HepG2 (cell line): ENCODE data around the gene PYGB. TPM values are rescaled to one million over a fixed set of nuclear protein-coding genes. Genes with fewer than 3 reads are reported as not detected.

Source experiments
- ATAC-seq: fragments of 200-7000 bp; cut with Tn5 transposase; 3 replicates; pipeline ENCODE4 v1.9.1; 2020; ENCODE audit warnings: mild to moderate bottlenecking, moderate library complexity
- BruUV-seq: library from RNA; stranded (reverse); fragments of 400-500 nt; replicated peaks from 2 replicates; lab custom pipeline; 2021; lab: Mats Ljungman, UMichigan
- CTCF ChIA-PET: fragments of 300-600 bp; formaldehyde crosslinking; extraction: SDS; loops from one replicate; lab custom pipeline; 2021; ENCODE audit warnings: low total read pairs, inconsistent platforms, low intra/inter-chr PET ratio; lab: Yijun Ruan, JAX
- POLR2A ChIA-PET: fragments of 350-600 bp; sonication (Branson Sonifier 250); formaldehyde crosslinking; loops from one replicate; lab custom pipeline; 2020; ENCODE audit warnings: antibody characterized with exemption, inconsistent platforms; lab: Yijun Ruan, JAX
- DNase-seq: peaks from one replicate; pipeline ENCODE4 v3.0.0-alpha.2; 2015; ENCODE audit warnings: low spot score
- FAIRE-seq: peaks from 3 replicates; lab custom pipeline; 2011; peaks lifted over from hg19 to GRCh38; lab: Jason Lieb, UNC
- H2AFZ ChIP-seq: one replicate; pipeline ENCODE4 v1.6.1; 2011; ENCODE audit warnings: low read length, inconsistent platforms
- H3K27ac ChIP-seq: fragments of 300-600 bp; 3 replicates; pipeline ENCODE4 v1.8.0; 2011; ENCODE audit warnings: mixed run types, mild to moderate bottlenecking, mixed read lengths, low read length, inconsistent platforms; ENCODE audit not compliant: insufficient read depth; ENCODE audit errors: extremely low read length
- H3K27me3 ChIP-seq, 2 experiments: fragments of 200-600 bp in 1 of 2; 2 replicates in 1 of 2; 3 replicates in 1 of 2; pipeline versions ENCODE4 v1.6.0 to v1.8.0; 2011; ENCODE audit warnings: low read length in 2 of 2, mild to moderate bottlenecking in 2 of 2, moderate library complexity in 2 of 2, inconsistent platforms in 1 of 2; ENCODE audit not compliant: insufficient read depth in 2 of 2, control insufficient read depth in 1 of 2
- H3K36me3 ChIP-seq, 2 experiments: fragments of 200-600 bp in 1 of 2; replicated peaks in 1 of 2; 2 replicates in 1 of 2; 3 replicates in 1 of 2; pipeline versions ENCODE4 v1.5.1 to v1.8.0; 2011; ENCODE audit warnings: low read length in 2 of 2, inconsistent platforms in 1 of 2; ENCODE audit not compliant: insufficient read depth in 2 of 2, control insufficient read depth in 1 of 2
- H3K4me1 ChIP-seq: 2 replicates; pipeline ENCODE4 v1.5.1; 2012; ENCODE audit warnings: low read length, inconsistent platforms; ENCODE audit not compliant: insufficient read depth
- H3K4me2 ChIP-seq: 2 replicates; pipeline ENCODE4 v1.6.0; 2011; ENCODE audit warnings: low read depth, low read length, inconsistent platforms
- H3K4me3 ChIP-seq, 3 experiments: fragments of 200-600 bp in 1 of 3; sonication (generic), shearing (Covaris generic) in 1 of 3; replicated peaks in 1 of 3; 2 replicates each; pipeline ENCODE4 v1.5.1; 2011 to 2016; ENCODE audit warnings: low read length in 3 of 3, inconsistent platforms in 2 of 3, low read depth in 2 of 3, mild to moderate bottlenecking in 2 of 3, control low read depth in 1 of 3, mixed read lengths in 1 of 3; ENCODE audit not compliant: insufficient read depth in 1 of 3
- H3K79me2 ChIP-seq: one replicate; pipeline ENCODE4 v1.6.1; 2011; ENCODE audit warnings: low read length, inconsistent platforms; ENCODE audit not compliant: insufficient read depth
- H3K9ac ChIP-seq: 2 replicates; pipeline ENCODE4 v1.6.0; 2011; ENCODE audit warnings: mild to moderate bottlenecking, low read depth, low read length, inconsistent platforms; ENCODE audit not compliant: insufficient read depth
- H3K9me3 ChIP-seq: 2 replicates; pipeline ENCODE4 v1.5.1; 2012; ENCODE audit warnings: mild to moderate bottlenecking, low read length
- H4K20me1 ChIP-seq: 2 replicates; pipeline ENCODE4 v1.6.0; 2011; ENCODE audit warnings: inconsistent platforms, mild to moderate bottlenecking, low read length, moderate library complexity; ENCODE audit not compliant: insufficient read depth
- DRAP1 ChIP-seq: IDR thresholded peaks from 2 replicates; pipeline ENCODE4 v1.6.1; 2016; ENCODE audit warnings: missing genetic modification reagents, missing compliant biosample characterization
- GATAD1 ChIP-seq: IDR thresholded peaks from 2 replicates; pipeline ENCODE4 v1.6.1; 2016; ENCODE audit warnings: missing genetic modification reagents, missing compliant biosample characterization
- IRF2 ChIP-seq: IDR thresholded peaks from 2 replicates; pipeline ENCODE4 v1.6.1; 2018; ENCODE audit warnings: missing genetic modification reagents, missing compliant biosample characterization
- TMF1 ChIP-seq: sonication (generic); formaldehyde crosslinking; IDR thresholded peaks from 2 replicates; pipeline ENCODE4 v1.8.1; 2022; ENCODE audit warnings: low read depth, missing genetic modification reagents
- ZBTB33 ChIP-seq: sonication (generic); formaldehyde crosslinking; IDR thresholded peaks from 2 replicates; pipeline ENCODE4 v1.4.0; 2020; ENCODE audit warnings: missing genetic modification reagents
- ZNF816 ChIP-seq: sonication (generic); formaldehyde crosslinking; IDR thresholded peaks from 2 replicates; pipeline ENCODE4 v1.8.0; 2022; ENCODE audit warnings: missing genetic modification reagents, mild to moderate bottlenecking, borderline replicate concordance
- WGBS: methylation state at CpG from one replicate; pipeline ENCODE4 v1.1.6; 2017; ENCODE audit warnings: low lambda C conversion rate; 5-methylcytosine and 5-hydroxymethylcytosine counted together
- in situ Hi-C: cut with HindIII; loops from 2 replicates; pipeline ENCODE4 v1.10.0; 2017; ENCODE audit warnings: low pct_unique_long_range_greater_than_20kb; ENCODE audit not compliant: extremely low pct_ligation_motif_present
- intact Hi-C: fragments of 100-400 bp; cut with micrococcal nuclease; formaldehyde crosslinking; loops from one replicate; pipeline ENCODE4 v1.10.0; 2022; ENCODE audit not compliant: unreplicated experiment
- polyA plus RNA-seq, 8 experiments: library from polyadenylated mRNA; depleted of rRNA in 3 of 8; stranded (reverse) in 7 of 8; unstranded in 1 of 8; fragments of >200 nt; fragmentation: Illumina TruSeq in 4 of 8; extraction: Trizol in 4 of 8; gene quantifications; 2 replicates each; pipeline versions ENCODE4 v1.2.1 to v1.2.3, GENCODE V29; 2011 to 2016; ENCODE audit warnings: low read depth in 4 of 8, missing spikeins in 1 of 8, mixed read lengths in 1 of 8; ENCODE audit not compliant: insufficient read depth in 1 of 8
- total RNA-seq, 5 experiments: library from RNA; depleted of rRNA; stranded (reverse); fragments of >200 nt; fragmentation: Illumina TruSeq; extraction: Trizol; gene quantifications; 2 replicates each; pipeline ENCODE4 v1.2.3, GENCODE V29; 2016; ENCODE audit warnings: low read depth in 1 of 5

Gene PYGB
- total and polyA plus RNA-seq, 2 of the 13 experiments (the other 11 are each of a cell fraction or from before 2014, with no cell fraction given): 24.2 to 86.3 TPM

- TF ChIP-seq ZBTB33 (CRISPR knock-in tag) (peak; percentile 76), ZNF816 (CRISPR knock-in tag) (no peak), GATAD1 (CRISPR knock-in tag) (no peak), DRAP1 (CRISPR knock-in tag) (no peak)
- TF ChIP-seq, all 625 proteins: peak for 5
Observed at GRCh38 chr20:25314497-25315417, 66.9 kb downstream of the PYGB start (continued).

DNA sequence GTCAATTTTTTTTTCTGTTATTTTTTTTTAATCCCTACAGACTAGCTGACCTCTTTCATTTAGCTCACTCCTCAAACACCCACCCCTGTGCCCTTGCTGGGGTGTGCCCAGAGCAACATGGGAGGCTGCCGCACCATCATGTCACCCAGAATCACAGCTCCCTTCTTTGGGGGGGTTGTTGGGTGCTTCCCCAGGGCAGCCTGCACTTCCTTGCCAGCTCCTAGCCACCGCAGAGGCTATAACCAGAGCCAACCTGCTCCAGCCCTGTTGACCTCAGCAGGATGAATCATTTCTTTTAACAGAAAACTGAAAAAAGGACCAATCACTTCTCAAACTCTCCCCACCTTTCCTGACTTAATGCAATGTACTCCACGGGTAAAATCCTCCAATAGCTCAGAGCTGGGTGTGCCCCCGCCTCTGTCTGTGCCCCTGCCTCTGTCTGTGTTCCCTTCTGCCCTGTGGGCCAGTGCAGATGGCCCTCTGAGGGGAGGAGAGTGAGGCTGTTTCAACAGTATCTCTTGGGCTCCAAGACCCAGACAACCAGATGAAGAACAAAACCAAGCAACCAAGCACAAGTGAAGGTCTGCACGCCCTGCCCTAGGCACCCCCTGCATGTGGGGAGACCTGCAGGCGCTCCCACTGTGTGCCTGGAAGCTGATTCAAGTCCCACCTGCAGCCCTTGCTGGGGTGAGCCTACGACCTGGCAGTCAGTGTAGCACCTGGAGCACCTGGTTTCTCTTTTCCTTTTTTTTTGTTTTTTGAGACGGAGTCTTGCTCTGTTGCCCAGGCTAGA is 67.7 kb downstream of the PYGB start:
- ATAC-seq (no peak), FAIRE-seq (no peak), DNase-seq (no peak)
- CTCF ChIA-PET: interaction anchor here (2.0 kb wide), 1 partner anchor 83 kb away, joined by 12 read pairs; no protein-coding TSS in a partner anchor
- no peak overlapping the region for H3K9ac ChIP-seq
- no peaks in the 10 kb centered on the region for H3K9me3 ChIP-seq
- POLR2A ChIA-PET: interaction anchor here (0.9 kb wide), 1 partner anchor 62 kb away, joined by 3 read pairs; no protein-coding TSS in a partner anchor
- H3K79me2 ChIP-seq: no peaks in the 10 kb centered on the region
- H3K27me3 ChIP-seq: no peaks in the 10 kb centered on the region
- peaks cover 15 to 28% of the 10 kb centered on the region in 2 experiments for H3K36me3 ChIP-seq
- H4K20me1 ChIP-seq: no peaks in the 10 kb centered on the region; the same call in 1 of the 2 replicates
- H3K4me2 ChIP-seq: no peak overlapping the region
- BruUV-seq: no TSS peak
- H3K4me1 ChIP-seq: peaks cover 12% of the 10 kb centered on the region
- no peak overlapping the region for H3K27ac ChIP-seq
- intact Hi-C loops (no loop called here), in situ Hi-C loops (loop anchor here (25.0 kb wide), 1 partner anchor 347 kb away; no protein-coding TSS in a partner anchor)
- WGBS: 91% methylated on average over 8 of the region's 8 CpGs
- TF ChIP-seq IRF2 (CRISPR knock-in tag) (no peak), TMF1 (CRISPR knock-in tag) (0 out of 2 replicates have a peak, but pooled peaks have one; percentile 39)
- no peak overlapping the region for H3K4me3 ChIP-seq
- H2AFZ ChIP-seq: no peak overlapping the region
